ENCODE data around the gene BAZ1B. TPM values are rescaled to one million over a fixed set of nuclear protein-coding genes. Genes with fewer than 3 reads are reported as not detected.

Gene BAZ1B
- total RNA-seq, 1 experiment from 2014 or later = 66.3 TPM

DNA sequence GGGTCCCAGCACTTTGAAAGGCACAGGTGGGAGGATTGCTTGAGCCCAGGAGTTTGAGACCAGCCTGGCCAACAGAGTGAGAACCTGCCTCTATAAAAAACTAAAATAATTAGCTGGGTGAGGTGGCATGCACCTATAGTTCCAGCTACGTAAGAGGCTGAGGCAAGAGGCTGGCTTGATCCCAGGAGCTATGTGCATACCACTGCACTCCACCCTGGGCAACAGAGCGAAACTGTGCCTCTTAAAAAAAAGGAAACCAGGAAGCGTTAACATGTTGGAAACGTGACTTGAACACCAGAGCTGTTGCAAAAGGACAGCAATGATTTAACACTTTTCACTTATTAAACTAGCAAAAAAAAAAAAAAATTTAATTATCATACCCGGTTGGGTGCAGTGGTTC, 12.6 kb downstream of the BAZ1B start:
- H3K9me3 Mint-ChIP-seq = no peaks in the 10 kb centered on the region
- DNase-seq (ENCODE audit: low spot score) = no peak
- no peak overlapping the region for H3K4me3 Mint-ChIP-seq
- ChIA-PET CTCF (interaction anchor here (1.6 kb wide), 1 partner anchor 57 kb away, joined by 3 read pairs; no protein-coding TSS in a partner anchor), POLR2A (interaction anchor here (0.6 to 0.7 kb wide), 2 partner anchors 14 to 37 kb away, joined by 4 to 6 read pairs; no protein-coding TSS in a partner anchor)
- no peak for ATAC-seq
- H3K27ac Mint-ChIP-seq = no peak overlapping the region; the same call in 1 of the 2 replicates
- TF ChIP-seq FOXK1 (CRISPR knock-in tag; IDR thresholded peaks at IDR 0.05) (no peak), ATF1 (CRISPR knock-in tag; IDR thresholded peaks at IDR 0.05) (no peak), ZNF671 (CRISPR knock-in tag; IDR thresholded peaks at IDR 0.05) (no peak), KAT7 (CRISPR knock-in tag; IDR thresholded peaks at IDR 0.05; ENCODE audit: borderline replicate concordance) (no peak), MXD4 (CRISPR knock-in tag; IDR thresholded peaks at IDR 0.05; ENCODE audit: borderline replicate concordance) (no peak), ZNF396 (CRISPR knock-in tag; IDR thresholded peaks at IDR 0.05; ENCODE audit: borderline replicate concordance) (no peak)
- TF ChIP-seq, protein P1, sequence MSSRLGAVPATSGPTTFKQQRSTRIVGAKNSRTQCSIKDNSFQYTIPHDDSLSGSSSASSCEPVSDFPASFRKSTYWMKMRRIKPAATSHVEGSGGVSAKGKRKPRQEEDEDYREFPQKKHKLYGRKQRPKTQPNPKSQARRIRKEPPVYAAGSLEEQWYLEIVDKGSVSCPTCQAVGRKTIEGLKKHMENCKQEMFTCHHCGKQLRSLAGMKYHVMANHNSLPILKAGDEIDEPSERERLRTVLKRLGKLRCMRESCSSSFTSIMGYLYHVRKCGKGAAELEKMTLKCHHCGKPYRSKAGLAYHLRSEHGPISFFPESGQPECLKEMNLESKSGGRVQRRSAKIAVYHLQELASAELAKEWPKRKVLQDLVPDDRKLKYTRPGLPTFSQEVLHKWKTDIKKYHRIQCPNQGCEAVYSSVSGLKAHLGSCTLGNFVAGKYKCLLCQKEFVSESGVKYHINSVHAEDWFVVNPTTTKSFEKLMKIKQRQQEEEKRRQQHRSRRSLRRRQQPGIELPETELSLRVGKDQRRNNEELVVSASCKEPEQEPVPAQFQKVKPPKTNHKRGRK (CRISPR knock-in tag; IDR thresholded peaks at IDR 0.05; ENCODE audit: borderline replicate concordance) = no peak
- TF ChIP-seq, protein P2, sequence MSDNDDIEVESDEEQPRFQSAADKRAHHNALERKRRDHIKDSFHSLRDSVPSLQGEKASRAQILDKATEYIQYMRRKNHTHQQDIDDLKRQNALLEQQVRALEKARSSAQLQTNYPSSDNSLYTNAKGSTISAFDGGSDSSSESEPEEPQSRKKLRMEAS (CRISPR knock-in tag; IDR thresholded peaks at IDR 0.05) = no peak
- H3K36me3 Mint-ChIP-seq = peaks cover 69% of the 10 kb centered on the region
- no peaks in the 10 kb centered on the region for H3K27me3 Mint-ChIP-seq (ENCODE audit: low read depth)
- no peaks in the 10 kb centered on the region for H3K4me1 Mint-ChIP-seq

DNA sequence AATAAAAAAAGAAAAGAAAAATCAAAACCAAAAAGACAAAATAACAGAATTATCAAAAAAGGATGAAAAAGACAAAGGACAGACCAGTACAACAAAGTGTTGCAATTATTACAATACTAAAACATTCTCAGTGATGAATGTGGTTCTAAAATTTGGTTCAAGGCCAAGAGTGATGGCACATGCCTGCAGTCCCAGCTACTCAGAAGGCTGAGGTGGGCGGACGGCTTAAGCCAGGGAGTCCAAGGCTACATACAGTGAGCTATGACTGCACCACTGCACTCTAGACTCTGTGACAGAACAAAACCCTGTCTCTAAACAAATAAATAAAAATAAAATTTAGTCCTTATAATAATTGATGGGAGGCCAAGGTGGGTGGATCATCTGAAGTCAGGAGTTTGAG, 14.5 kb downstream of the BAZ1B start:
- POLR2A ChIA-PET = interaction anchor here (2.0 kb wide), 1 partner anchor 14 kb away, joined by 7 read pairs; the partner anchor contains the start of gene BAZ1B
- DNase-seq (ENCODE audit: low spot score) = no peak
- H3K27ac Mint-ChIP-seq = no peak overlapping the region
- H3K4me1 Mint-ChIP-seq = no peaks in the 10 kb centered on the region
- H3K27me3 Mint-ChIP-seq (ENCODE audit: low read depth) = no peaks in the 10 kb centered on the region
- ATAC-seq = no peak
- TF ChIP-seq CREM (CRISPR knock-in tag; IDR thresholded peaks at IDR 0.05) = no peak
- TF ChIP-seq, protein P2 (CRISPR knock-in tag; IDR thresholded peaks at IDR 0.05) = no peak
- H3K4me3 Mint-ChIP-seq = no peak overlapping the region
- CTCF ChIA-PET = no interaction called here
- H3K36me3 Mint-ChIP-seq = peaks cover 74% of the 10 kb centered on the region
- H3K9me3 Mint-ChIP-seq = no peaks in the 10 kb centered on the region

DNA sequence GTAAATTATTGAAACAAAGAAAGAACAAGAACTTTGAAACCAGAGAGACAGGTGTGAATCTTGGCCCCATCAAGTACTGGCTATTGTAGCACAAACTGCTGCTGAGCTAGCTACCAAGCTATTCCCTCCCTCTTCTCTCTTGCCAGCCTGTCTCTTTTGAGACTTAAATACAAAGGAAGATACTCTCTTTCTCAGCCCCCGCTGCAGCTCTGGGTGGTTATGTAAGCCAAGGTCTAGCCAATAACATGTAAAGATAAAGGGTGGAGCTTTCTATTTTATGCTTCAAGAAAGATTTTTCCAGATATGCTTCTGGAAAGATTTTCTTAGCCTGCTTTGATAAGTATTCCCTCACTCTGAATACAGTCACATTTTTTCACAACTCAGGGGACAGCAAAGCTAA, 17.2 kb downstream of the BAZ1B start:
- no peak overlapping the region for H3K4me3 Mint-ChIP-seq
- ChIA-PET CTCF (no interaction called here), POLR2A (interaction anchor here (2.4 kb wide), 1 partner anchor 16 kb away, joined by 14 read pairs; the partner anchor contains the start of gene BAZ1B)
- no peaks in the 10 kb centered on the region for H3K4me1 Mint-ChIP-seq
- TF ChIP-seq, protein P3, sequence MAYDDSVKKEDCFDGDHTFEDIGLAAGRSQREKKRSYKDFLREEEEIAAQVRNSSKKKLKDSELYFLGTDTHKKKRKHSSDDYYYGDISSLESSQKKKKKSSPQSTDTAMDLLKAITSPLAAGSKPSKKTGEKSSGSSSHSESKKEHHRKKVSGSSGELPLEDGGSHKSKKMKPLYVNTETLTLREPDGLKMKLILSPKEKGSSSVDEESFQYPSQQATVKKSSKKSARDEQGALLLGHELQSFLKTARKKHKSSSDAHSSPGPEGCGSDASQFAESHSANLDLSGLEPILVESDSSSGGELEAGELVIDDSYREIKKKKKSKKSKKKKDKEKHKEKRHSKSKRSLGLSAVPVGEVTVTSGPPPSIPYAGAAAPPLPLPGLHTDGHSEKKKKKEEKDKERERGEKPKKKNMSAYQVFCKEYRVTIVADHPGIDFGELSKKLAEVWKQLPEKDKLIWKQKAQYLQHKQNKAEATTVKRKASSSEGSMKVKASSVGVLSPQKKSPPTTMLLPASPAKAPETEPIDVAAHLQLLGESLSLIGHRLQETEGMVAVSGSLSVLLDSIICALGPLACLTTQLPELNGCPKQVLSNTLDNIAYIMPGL (CRISPR knock-in tag; IDR thresholded peaks at IDR 0.05) = no peak
- TF ChIP-seq CBFB (CRISPR knock-in tag; IDR thresholded peaks at IDR 0.05; ENCODE audit: low read depth) (no peak), NR3C1 (CRISPR knock-in tag; conservative IDR thresholded peaks at IDR 0.05; ENCODE audit: low read depth) (no peak), ZNF219 (CRISPR knock-in tag; IDR thresholded peaks at IDR 0.05; ENCODE audit: borderline replicate concordance) (no peak), FOXJ3 (CRISPR knock-in tag; IDR thresholded peaks at IDR 0.05; ENCODE audit: borderline replicate concordance) (no peak)
- TF ChIP-seq, protein P4, sequence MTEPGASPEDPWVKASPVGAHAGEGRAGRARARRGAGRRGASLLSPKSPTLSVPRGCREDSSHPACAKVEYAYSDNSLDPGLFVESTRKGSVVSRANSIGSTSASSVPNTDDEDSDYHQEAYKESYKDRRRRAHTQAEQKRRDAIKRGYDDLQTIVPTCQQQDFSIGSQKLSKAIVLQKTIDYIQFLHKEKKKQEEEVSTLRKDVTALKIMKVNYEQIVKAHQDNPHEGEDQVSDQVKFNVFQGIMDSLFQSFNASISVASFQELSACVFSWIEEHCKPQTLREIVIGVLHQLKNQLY (CRISPR knock-in tag; IDR thresholded peaks at IDR 0.05) = no peak
- TF ChIP-seq, protein P5, sequence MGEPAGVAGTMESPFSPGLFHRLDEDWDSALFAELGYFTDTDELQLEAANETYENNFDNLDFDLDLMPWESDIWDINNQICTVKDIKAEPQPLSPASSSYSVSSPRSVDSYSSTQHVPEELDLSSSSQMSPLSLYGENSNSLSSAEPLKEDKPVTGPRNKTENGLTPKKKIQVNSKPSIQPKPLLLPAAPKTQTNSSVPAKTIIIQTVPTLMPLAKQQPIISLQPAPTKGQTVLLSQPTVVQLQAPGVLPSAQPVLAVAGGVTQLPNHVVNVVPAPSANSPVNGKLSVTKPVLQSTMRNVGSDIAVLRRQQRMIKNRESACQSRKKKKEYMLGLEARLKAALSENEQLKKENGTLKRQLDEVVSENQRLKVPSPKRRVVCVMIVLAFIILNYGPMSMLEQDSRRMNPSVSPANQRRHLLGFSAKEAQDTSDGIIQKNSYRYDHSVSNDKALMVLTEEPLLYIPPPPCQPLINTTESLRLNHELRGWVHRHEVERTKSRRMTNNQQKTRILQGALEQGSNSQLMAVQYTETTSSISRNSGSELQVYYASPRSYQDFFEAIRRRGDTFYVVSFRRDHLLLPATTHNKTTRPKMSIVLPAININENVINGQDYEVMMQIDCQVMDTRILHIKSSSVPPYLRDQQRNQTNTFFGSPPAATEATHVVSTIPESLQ (CRISPR knock-in tag; IDR thresholded peaks at IDR 0.05) = no peak
- TF ChIP-seq, protein P6, sequence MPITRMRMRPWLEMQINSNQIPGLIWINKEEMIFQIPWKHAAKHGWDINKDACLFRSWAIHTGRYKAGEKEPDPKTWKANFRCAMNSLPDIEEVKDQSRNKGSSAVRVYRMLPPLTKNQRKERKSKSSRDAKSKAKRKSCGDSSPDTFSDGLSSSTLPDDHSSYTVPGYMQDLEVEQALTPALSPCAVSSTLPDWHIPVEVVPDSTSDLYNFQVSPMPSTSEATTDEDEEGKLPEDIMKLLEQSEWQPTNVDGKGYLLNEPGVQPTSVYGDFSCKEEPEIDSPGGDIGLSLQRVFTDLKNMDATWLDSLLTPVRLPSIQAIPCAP (CRISPR knock-in tag; IDR thresholded peaks at IDR 0.05) = no peak
- TF ChIP-seq, protein P7, sequence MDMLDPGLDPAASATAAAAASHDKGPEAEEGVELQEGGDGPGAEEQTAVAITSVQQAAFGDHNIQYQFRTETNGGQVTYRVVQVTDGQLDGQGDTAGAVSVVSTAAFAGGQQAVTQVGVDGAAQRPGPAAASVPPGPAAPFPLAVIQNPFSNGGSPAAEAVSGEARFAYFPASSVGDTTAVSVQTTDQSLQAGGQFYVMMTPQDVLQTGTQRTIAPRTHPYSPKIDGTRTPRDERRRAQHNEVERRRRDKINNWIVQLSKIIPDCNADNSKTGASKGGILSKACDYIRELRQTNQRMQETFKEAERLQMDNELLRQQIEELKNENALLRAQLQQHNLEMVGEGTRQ (CRISPR knock-in tag; IDR thresholded peaks at IDR 0.05) = no peak
- TF ChIP-seq, protein P8, sequence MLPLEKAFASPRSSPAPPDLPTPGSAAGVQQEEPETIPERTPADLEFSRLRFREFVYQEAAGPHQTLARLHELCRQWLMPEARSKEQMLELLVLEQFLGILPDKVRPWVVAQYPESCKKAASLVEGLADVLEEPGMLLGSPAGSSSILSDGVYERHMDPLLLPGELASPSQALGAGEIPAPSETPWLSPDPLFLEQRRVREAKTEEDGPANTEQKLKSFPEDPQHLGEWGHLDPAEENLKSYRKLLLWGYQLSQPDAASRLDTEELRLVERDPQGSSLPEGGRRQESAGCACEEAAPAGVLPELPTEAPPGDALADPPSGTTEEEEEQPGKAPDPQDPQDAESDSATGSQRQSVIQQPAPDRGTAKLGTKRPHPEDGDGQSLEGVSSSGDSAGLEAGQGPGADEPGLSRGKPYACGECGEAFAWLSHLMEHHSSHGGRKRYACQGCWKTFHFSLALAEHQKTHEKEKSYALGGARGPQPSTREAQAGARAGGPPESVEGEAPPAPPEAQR (CRISPR knock-in tag; IDR thresholded peaks at IDR 0.05) = no peak
- no peak for DNase-seq (ENCODE audit: low spot score)
- no peaks in the 10 kb centered on the region for H3K9me3 Mint-ChIP-seq
- H3K27me3 Mint-ChIP-seq (ENCODE audit: low read depth) = no peaks in the 10 kb centered on the region
- ATAC-seq = no peak
- H3K27ac Mint-ChIP-seq = no peak overlapping the region
- peaks cover 68% of the 10 kb centered on the region for H3K36me3 Mint-ChIP-seq

All from WTC11 (cell line).